Liver (tissue), 9 donors: ENCODE measurements around the gene TTLL5. TPM values are rescaled to one million over a fixed set of nuclear protein-coding genes. Genes with fewer than 3 reads are reported as not detected.

Source experiments
- DNase-seq: peaks from one replicate; pipeline ENCODE4 v3.0.0-alpha.2; 2017; ENCODE audit warnings: low spot score
- H3K27ac ChIP-seq, 2 donors: one replicate each; pipeline ENCODE4 v1.7.0; 2013; ENCODE audit warnings: inconsistent platforms in 2 of 2, low read length in 2 of 2, control low read depth in 1 of 2, low read depth in 1 of 2, mild to moderate bottlenecking in 1 of 2
- H3K27me3 ChIP-seq, 4 donors: one replicate each; pipeline versions ENCODE4 v1.6.1 to v1.7.0; 2013; ENCODE audit warnings: low read length in 3 of 4, inconsistent platforms in 1 of 4, mild to moderate bottlenecking in 1 of 4, moderate library complexity in 1 of 4; ENCODE audit not compliant: control insufficient read depth in 4 of 4, insufficient read depth in 4 of 4
- H3K36me3 ChIP-seq, 4 donors: one replicate each; pipeline versions ENCODE4 v1.6.1 to v1.7.0; 2013; ENCODE audit warnings: low read length in 3 of 4, mild to moderate bottlenecking in 3 of 4, low read depth in 1 of 4, moderate library complexity in 1 of 4; ENCODE audit not compliant: control insufficient read depth in 4 of 4, insufficient read depth in 3 of 4
- H3K4me1 ChIP-seq, 4 donors: one replicate each; pipeline versions ENCODE4 v1.6.1 to v1.7.0; 2013; ENCODE audit warnings: low read length in 3 of 4, mild to moderate bottlenecking in 3 of 4, moderate library complexity in 1 of 4; ENCODE audit not compliant: control insufficient read depth in 4 of 4, insufficient read depth in 4 of 4
- H3K4me3 ChIP-seq, 3 donors: one replicate each; pipeline versions ENCODE4 v1.6.1 to v1.7.0; 2013; ENCODE audit warnings: low read length in 3 of 3, control low read depth in 1 of 3, low read depth in 1 of 3, mild to moderate bottlenecking in 1 of 3
- H3K9ac ChIP-seq, 2 donors: one replicate each; pipeline ENCODE4 v1.7.0; 2013; ENCODE audit warnings: low read length in 2 of 2, mild to moderate bottlenecking in 2 of 2, moderate library complexity in 2 of 2, control low read depth in 1 of 2, low read depth in 1 of 2
- H3K9me3 ChIP-seq, 4 donors: one replicate each; pipeline versions ENCODE4 v1.6.1 to v1.7.0; 2013; ENCODE audit warnings: low read length in 3 of 4; ENCODE audit not compliant: control insufficient read depth in 4 of 4
- EGR1 ChIP-seq, 2 donors: IDR thresholded peaks; 2 replicates each; pipeline ENCODE4 v1.6.1; 2016 to 2018; ENCODE audit warnings: antibody characterized with exemption in 2 of 2, low read depth in 2 of 2
- FOXA1 ChIP-seq: IDR thresholded peaks from 2 replicates; pipeline ENCODE4 v1.6.1; 2016; ENCODE audit warnings: antibody characterized with exemption
- FOXA2 ChIP-seq: IDR thresholded peaks from 2 replicates; pipeline ENCODE4 v1.6.1; 2016; ENCODE audit warnings: antibody characterized with exemption
- GABPA ChIP-seq, 2 donors: IDR thresholded peaks in 1 of 2; conservative IDR thresholded peaks in 1 of 2; 2 replicates each; pipeline ENCODE4 v1.6.1; 2016; ENCODE audit warnings: antibody characterized with exemption in 2 of 2, mild to moderate bottlenecking in 1 of 2, moderate library complexity in 1 of 2
- HNF4A ChIP-seq, 2 donors: conservative IDR thresholded peaks; 2 replicates each; pipeline ENCODE4 v1.6.1; 2016; ENCODE audit warnings: antibody characterized with exemption in 2 of 2, mild to moderate bottlenecking in 2 of 2
- HNF4G ChIP-seq: IDR thresholded peaks from 2 replicates; pipeline ENCODE4 v1.6.1; 2016; ENCODE audit warnings: antibody characterized with exemption
- JUND ChIP-seq, 2 donors: IDR thresholded peaks; 2 replicates each; pipeline ENCODE4 v1.6.1; 2016; ENCODE audit warnings: antibody characterized with exemption in 2 of 2
- MAX ChIP-seq: IDR thresholded peaks from 2 replicates; pipeline ENCODE4 v1.6.1; 2016; ENCODE audit warnings: antibody characterized with exemption
- NR2F2 ChIP-seq: IDR thresholded peaks from 2 replicates; pipeline ENCODE4 v1.6.1; 2016; ENCODE audit warnings: antibody characterized with exemption
- RAD21 ChIP-seq, 2 donors: IDR thresholded peaks; 2 replicates each; pipeline ENCODE4 v1.6.1; 2016; ENCODE audit warnings: antibody characterized with exemption in 2 of 2, mild to moderate bottlenecking in 2 of 2
- REST ChIP-seq: IDR thresholded peaks from 2 replicates; pipeline ENCODE4 v1.6.1; 2016; ENCODE audit warnings: antibody characterized with exemption, mild to moderate bottlenecking
- RXRA ChIP-seq, 2 donors: IDR thresholded peaks; 2 replicates each; pipeline ENCODE4 v1.6.1; 2017 to 2018; ENCODE audit warnings: antibody characterized with exemption in 2 of 2, mild to moderate bottlenecking in 1 of 2
- SP1 ChIP-seq: IDR thresholded peaks from 2 replicates; pipeline ENCODE4 v1.6.1; 2018; ENCODE audit warnings: antibody characterized with exemption, mild to moderate bottlenecking
- TAF1 ChIP-seq: conservative IDR thresholded peaks from 2 replicates; pipeline ENCODE4 v1.6.1; 2016; ENCODE audit warnings: antibody characterized with exemption, mild to moderate bottlenecking
- YY1 ChIP-seq: IDR thresholded peaks from 2 replicates; pipeline ENCODE4 v1.6.1; 2016; ENCODE audit warnings: antibody characterized with exemption, mild to moderate bottlenecking
- ZBTB33 ChIP-seq: IDR thresholded peaks from 2 replicates; pipeline ENCODE4 v1.6.1; 2016; ENCODE audit warnings: antibody characterized with exemption
- WGBS: extraction: QIAGEN DNeasy Blood & Tissue Kit; methylation state at CpG from one replicate; pipeline ENCODE4 v1.1.7; 2013; 5-methylcytosine and 5-hydroxymethylcytosine counted together
- polyA plus RNA-seq, 2 donors: library from polyadenylated mRNA; stranded (reverse) in 1 of 2; unstranded in 1 of 2; fragments of 200-250 nt in 1 of 2; fragments of >200 nt in 1 of 2; fragmentation: Nextera tagmentation in 1 of 2; extraction: Ambion mirVana in 1 of 2; gene quantifications; one replicate each; pipeline versions ENCODE4 v1.2.1 to v1.2.3, GENCODE V29; 2013 to 2015
- total RNA-seq, 2 donors: library from RNA; depleted of rRNA; stranded (reverse); fragments of >200 nt; gene quantifications; one replicate each; pipeline ENCODE4 v1.2.3, GENCODE V29; 2014
- TF ChIP-seq, protein P1 (sequence below): IDR thresholded peaks from 2 replicates; pipeline ENCODE4 v1.6.1; 2016; ENCODE audit warnings: antibody characterized with exemption
- TF ChIP-seq, protein P2 (sequence below): fragments of 150-350 bp; IDR thresholded peaks from 2 replicates; pipeline ENCODE4 v1.5.1; 2017; ENCODE audit warnings: improper control_type of control experiment, low read depth, low read length; ENCODE audit not compliant: missing input control
- donor health status: healthy.
- donor health status: healthy.
- donor health status: healthy.
- donor health status: healthy.
- donor health status: healthy.

Gene TTLL5
- total and polyA plus RNA-seq, 4 donors, result 4.3 to 14.2 (median 9.8) TPM

GRCh38 chr14:75933712-75934296, 272.8 kb downstream of the TTLL5 start:
- H3K4me3 ChIP-seq, result no peak overlapping the region
- H3K4me1 ChIP-seq, result no peaks in the 10 kb centered on the region
- no peak overlapping the region for H3K27ac ChIP-seq
- H3K36me3 ChIP-seq, result no peaks in the 10 kb centered on the region
- 49% methylated on average over 2 of the region's 2 CpGs for WGBS
- TF ChIP-seq GABPA (IDR thresholded peaks at IDR 0.05 in 1 of 2, conservative IDR thresholded peaks at IDR 0.05 in 1 of 2) (no peak), REST (no peak), ZBTB33 (no peak), MAX (no peak), HNF4G (no peak), HNF4A (conservative IDR thresholded peaks at IDR 0.05) (no peak), FOXA2 (no peak), RXRA (IDR thresholded peaks at IDR 0.05) (no peak), YY1 (no peak), NR2F2 (no peak), RAD21 (IDR thresholded peaks at IDR 0.05) (no peak), FOXA1 (no peak), EGR1 (IDR thresholded peaks at IDR 0.05; ENCODE audit: low read depth in 2 of 2) (no peak), SP1 (no peak), JUND (IDR thresholded peaks at IDR 0.05) (no peak), TAF1 (no peak)
- TF ChIP-seq, protein P1, sequence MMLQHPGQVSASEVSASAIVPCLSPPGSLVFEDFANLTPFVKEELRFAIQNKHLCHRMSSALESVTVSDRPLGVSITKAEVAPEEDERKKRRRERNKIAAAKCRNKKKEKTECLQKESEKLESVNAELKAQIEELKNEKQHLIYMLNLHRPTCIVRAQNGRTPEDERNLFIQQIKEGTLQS, result no peak
- TF ChIP-seq, protein P2, sequence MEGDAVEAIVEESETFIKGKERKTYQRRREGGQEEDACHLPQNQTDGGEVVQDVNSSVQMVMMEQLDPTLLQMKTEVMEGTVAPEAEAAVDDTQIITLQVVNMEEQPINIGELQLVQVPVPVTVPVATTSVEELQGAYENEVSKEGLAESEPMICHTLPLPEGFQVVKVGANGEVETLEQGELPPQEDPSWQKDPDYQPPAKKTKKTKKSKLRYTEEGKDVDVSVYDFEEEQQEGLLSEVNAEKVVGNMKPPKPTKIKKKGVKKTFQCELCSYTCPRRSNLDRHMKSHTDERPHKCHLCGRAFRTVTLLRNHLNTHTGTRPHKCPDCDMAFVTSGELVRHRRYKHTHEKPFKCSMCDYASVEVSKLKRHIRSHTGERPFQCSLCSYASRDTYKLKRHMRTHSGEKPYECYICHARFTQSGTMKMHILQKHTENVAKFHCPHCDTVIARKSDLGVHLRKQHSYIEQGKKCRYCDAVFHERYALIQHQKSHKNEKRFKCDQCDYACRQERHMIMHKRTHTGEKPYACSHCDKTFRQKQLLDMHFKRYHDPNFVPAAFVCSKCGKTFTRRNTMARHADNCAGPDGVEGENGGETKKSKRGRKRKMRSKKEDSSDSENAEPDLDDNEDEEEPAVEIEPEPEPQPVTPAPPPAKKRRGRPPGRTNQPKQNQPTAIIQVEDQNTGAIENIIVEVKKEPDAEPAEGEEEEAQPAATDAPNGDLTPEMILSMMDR, result no peak
- no peaks in the 10 kb centered on the region for H3K9me3 ChIP-seq
- H3K9ac ChIP-seq, result no peak overlapping the region
- H3K27me3 ChIP-seq, result no peaks in the 10 kb centered on the region
- DNase-seq, result no peak
